HepG2 (cell line): ENCODE data around the gene PTPRB. TPM values are rescaled to one million over a fixed set of nuclear protein-coding genes. Genes with fewer than 3 reads are reported as not detected.

Experiments used
- ATAC-seq: fragments of 200-7000 bp; cut with Tn5 transposase; 3 replicates; pipeline ENCODE4 v1.9.1; 2020; ENCODE audit warnings: mild to moderate bottlenecking, moderate library complexity
- BruUV-seq: library from RNA; stranded (reverse); fragments of 400-500 nt; replicated peaks from 2 replicates; lab custom pipeline; 2021; lab: Mats Ljungman, UMichigan
- CTCF ChIA-PET: fragments of 300-600 bp; formaldehyde crosslinking; extraction: SDS; loops from one replicate; lab custom pipeline; 2021; ENCODE audit warnings: low total read pairs, inconsistent platforms, low intra/inter-chr PET ratio; lab: Yijun Ruan, JAX
- POLR2A ChIA-PET: fragments of 350-600 bp; sonication (Branson Sonifier 250); formaldehyde crosslinking; loops from one replicate; lab custom pipeline; 2020; ENCODE audit warnings: antibody characterized with exemption, inconsistent platforms; lab: Yijun Ruan, JAX
- DNase-seq: peaks from one replicate; pipeline ENCODE4 v3.0.0-alpha.2; 2015; ENCODE audit warnings: low spot score
- FAIRE-seq: peaks from 3 replicates; lab custom pipeline; 2011; peaks lifted over from hg19 to GRCh38; lab: Jason Lieb, UNC
- H2AFZ ChIP-seq: one replicate; pipeline ENCODE4 v1.6.1; 2011; ENCODE audit warnings: low read length, inconsistent platforms
- H3K27ac ChIP-seq: fragments of 300-600 bp; 3 replicates; pipeline ENCODE4 v1.8.0; 2011; ENCODE audit warnings: mixed run types, mild to moderate bottlenecking, mixed read lengths, low read length, inconsistent platforms; ENCODE audit not compliant: insufficient read depth; ENCODE audit errors: extremely low read length
- H3K27me3 ChIP-seq, 2 experiments: fragments of 200-600 bp in 1 of 2; 2 replicates in 1 of 2; 3 replicates in 1 of 2; pipeline versions ENCODE4 v1.6.0 to v1.8.0; 2011; ENCODE audit warnings: low read length in 2 of 2, mild to moderate bottlenecking in 2 of 2, moderate library complexity in 2 of 2, inconsistent platforms in 1 of 2; ENCODE audit not compliant: insufficient read depth in 2 of 2, control insufficient read depth in 1 of 2
- H3K36me3 ChIP-seq, 2 experiments: fragments of 200-600 bp in 1 of 2; replicated peaks in 1 of 2; 2 replicates in 1 of 2; 3 replicates in 1 of 2; pipeline versions ENCODE4 v1.5.1 to v1.8.0; 2011; ENCODE audit warnings: low read length in 2 of 2, inconsistent platforms in 1 of 2; ENCODE audit not compliant: insufficient read depth in 2 of 2, control insufficient read depth in 1 of 2
- H3K4me1 ChIP-seq: 2 replicates; pipeline ENCODE4 v1.5.1; 2012; ENCODE audit warnings: low read length, inconsistent platforms; ENCODE audit not compliant: insufficient read depth
- H3K4me2 ChIP-seq: 2 replicates; pipeline ENCODE4 v1.6.0; 2011; ENCODE audit warnings: low read depth, low read length, inconsistent platforms
- H3K4me3 ChIP-seq, 3 experiments: fragments of 200-600 bp in 1 of 3; sonication (generic), shearing (Covaris generic) in 1 of 3; replicated peaks in 1 of 3; 2 replicates each; pipeline ENCODE4 v1.5.1; 2011 to 2016; ENCODE audit warnings: low read length in 3 of 3, inconsistent platforms in 2 of 3, low read depth in 2 of 3, mild to moderate bottlenecking in 2 of 3, control low read depth in 1 of 3, mixed read lengths in 1 of 3; ENCODE audit not compliant: insufficient read depth in 1 of 3
- H3K79me2 ChIP-seq: one replicate; pipeline ENCODE4 v1.6.1; 2011; ENCODE audit warnings: low read length, inconsistent platforms; ENCODE audit not compliant: insufficient read depth
- H3K9ac ChIP-seq: 2 replicates; pipeline ENCODE4 v1.6.0; 2011; ENCODE audit warnings: mild to moderate bottlenecking, low read depth, low read length, inconsistent platforms; ENCODE audit not compliant: insufficient read depth
- H3K9me3 ChIP-seq: 2 replicates; pipeline ENCODE4 v1.5.1; 2012; ENCODE audit warnings: mild to moderate bottlenecking, low read length
- H4K20me1 ChIP-seq: 2 replicates; pipeline ENCODE4 v1.6.0; 2011; ENCODE audit warnings: inconsistent platforms, mild to moderate bottlenecking, low read length, moderate library complexity; ENCODE audit not compliant: insufficient read depth
- POGZ ChIP-seq: sonication (generic); formaldehyde crosslinking; IDR thresholded peaks from 2 replicates; pipeline ENCODE4 v1.4.0; 2020; ENCODE audit warnings: mild to moderate bottlenecking, missing genetic modification reagents
- RXRA ChIP-seq: sonication (generic); formaldehyde crosslinking; IDR thresholded peaks from 2 replicates; pipeline ENCODE4 v1.5.1; 2020; ENCODE audit warnings: missing genetic modification reagents
- ZNF577 ChIP-seq: sonication (generic); formaldehyde crosslinking; IDR thresholded peaks from 2 replicates; pipeline ENCODE4 v1.4.0; 2020; ENCODE audit warnings: mild to moderate bottlenecking, low read depth, missing genetic modification reagents, borderline replicate concordance
- ZNF772 ChIP-seq: sonication (generic); formaldehyde crosslinking; IDR thresholded peaks from 2 replicates; pipeline ENCODE4 v1.5.0; 2020; ENCODE audit warnings: mild to moderate bottlenecking, missing genetic modification reagents
- ZNF83 ChIP-seq: sonication (generic); formaldehyde crosslinking; IDR thresholded peaks from 2 replicates; pipeline ENCODE4 v1.4.0; 2020; ENCODE audit warnings: missing genetic modification reagents, mild to moderate bottlenecking, borderline replicate concordance
- ZSCAN25 ChIP-seq: sonication (generic); formaldehyde crosslinking; IDR thresholded peaks from 2 replicates; pipeline ENCODE4 v1.8.0; 2022; ENCODE audit warnings: mild to moderate bottlenecking, missing genetic modification reagents
- WGBS: methylation state at CpG from one replicate; pipeline ENCODE4 v1.1.6; 2017; ENCODE audit warnings: low lambda C conversion rate; 5-methylcytosine and 5-hydroxymethylcytosine counted together
- in situ Hi-C: cut with HindIII; loops from 2 replicates; pipeline ENCODE4 v1.10.0; 2017; ENCODE audit warnings: low pct_unique_long_range_greater_than_20kb; ENCODE audit not compliant: extremely low pct_ligation_motif_present
- intact Hi-C: fragments of 100-400 bp; cut with micrococcal nuclease; formaldehyde crosslinking; loops from one replicate; pipeline ENCODE4 v1.10.0; 2022; ENCODE audit not compliant: unreplicated experiment
- polyA plus RNA-seq, 8 experiments: library from polyadenylated mRNA; depleted of rRNA in 3 of 8; stranded (reverse) in 7 of 8; unstranded in 1 of 8; fragments of >200 nt; fragmentation: Illumina TruSeq in 4 of 8; extraction: Trizol in 4 of 8; gene quantifications; 2 replicates each; pipeline versions ENCODE4 v1.2.1 to v1.2.3, GENCODE V29; 2011 to 2016; ENCODE audit warnings: low read depth in 4 of 8, missing spikeins in 1 of 8, mixed read lengths in 1 of 8; ENCODE audit not compliant: insufficient read depth in 1 of 8
- total RNA-seq, 5 experiments: library from RNA; depleted of rRNA; stranded (reverse); fragments of >200 nt; fragmentation: Illumina TruSeq; extraction: Trizol; gene quantifications; 2 replicates each; pipeline ENCODE4 v1.2.3, GENCODE V29; 2016; ENCODE audit warnings: low read depth in 1 of 5
- TF ChIP-seq, protein P1 (sequence below): sonication (generic); formaldehyde crosslinking; IDR thresholded peaks from 2 replicates; pipeline ENCODE4 v1.5.0; 2020; ENCODE audit warnings: missing genetic modification reagents
- TF ChIP-seq, protein P2 (sequence below): sonication (generic); formaldehyde crosslinking; IDR thresholded peaks from 2 replicates; pipeline ENCODE4 v1.4.0; 2020; ENCODE audit warnings: mild to moderate bottlenecking, missing genetic modification reagents
- TF ChIP-seq, protein P3 (sequence below): sonication (generic); formaldehyde crosslinking; IDR thresholded peaks from 2 replicates; pipeline ENCODE4 v1.5.0; 2020; ENCODE audit warnings: mild to moderate bottlenecking, low read depth, missing genetic modification reagents, borderline replicate concordance

The PTPRB gene
- total and polyA plus RNA-seq, 2 of the 13 experiments (the other 11 are each of a cell fraction or from before 2014, with no cell fraction given): 0.02 to 0.07 TPM

DNA sequence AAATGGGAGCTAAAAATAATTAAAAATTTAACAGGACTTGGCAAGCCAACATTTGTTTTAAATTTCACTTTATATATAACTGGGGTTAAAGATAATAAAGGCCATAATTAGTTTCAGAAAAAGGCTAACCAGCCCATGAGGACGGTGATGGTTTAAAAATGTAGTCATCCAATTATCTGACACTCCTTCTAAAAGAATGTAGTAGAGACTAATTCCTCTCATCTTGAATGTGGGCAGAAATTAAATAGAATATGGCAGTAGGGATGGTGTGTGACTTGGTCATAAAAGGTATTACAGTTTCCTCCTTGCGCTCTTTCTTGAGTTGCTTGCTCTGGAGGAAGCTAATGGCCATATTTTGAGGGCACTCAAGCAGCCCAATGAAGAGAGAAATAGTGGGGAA lies 49.1 kb upstream of the PTPRB start:
- ATAC-seq (no peak), FAIRE-seq (no peak), DNase-seq (no peak)
- no peaks in the 10 kb centered on the region for H3K27me3 ChIP-seq
- no peaks in the 10 kb centered on the region for H3K79me2 ChIP-seq
- no peaks in the 10 kb centered on the region for H3K36me3 ChIP-seq
- no peak overlapping the region for H3K9ac ChIP-seq
- in situ Hi-C loops (no loop called here), intact Hi-C loops (no loop called here)
- no peak for TF ChIP-seq RXRA (CRISPR knock-in tag)
- TF ChIP-seq ZNF577: no peak
- 25% methylated on average over 2 of the region's 2 CpGs for WGBS
- no peak overlapping the region for H3K4me3 ChIP-seq
- ChIA-PET CTCF (no interaction called here), POLR2A (no interaction called here)
- H3K4me2 ChIP-seq: no peak overlapping the region
- no peak overlapping the region for H2AFZ ChIP-seq
- H3K9me3 ChIP-seq: no peaks in the 10 kb centered on the region
- H3K27ac ChIP-seq: no peak overlapping the region
- no peaks in the 10 kb centered on the region for H4K20me1 ChIP-seq
- BruUV-seq: no TSS peak
- no peaks in the 10 kb centered on the region for H3K4me1 ChIP-seq

DNA sequence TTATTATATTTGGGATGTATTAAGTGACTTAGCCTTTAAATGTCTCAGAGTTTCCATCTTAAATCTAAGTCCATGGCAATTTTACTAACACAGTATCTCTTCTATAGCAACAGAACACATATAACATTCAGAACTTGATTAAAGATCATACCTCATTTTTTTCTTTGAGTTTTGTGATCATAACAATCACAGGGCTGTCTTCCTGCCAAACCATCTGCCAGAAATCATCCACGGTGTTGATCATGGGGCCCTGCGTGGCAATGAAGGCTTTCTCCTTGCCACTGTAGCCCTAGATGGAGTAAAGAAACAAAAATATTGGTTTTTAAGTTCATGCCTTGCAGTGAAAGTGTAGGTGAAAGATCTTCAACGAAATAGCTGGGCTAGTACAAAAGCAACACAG lies 46.7 kb upstream of the PTPRB start:
- Histone ChIP-seq H3K27ac (no peak overlapping the region), H3K27me3 (no peaks in the 10 kb centered on the region), H3K4me1 (no peaks in the 10 kb centered on the region), H3K79me2 (no peaks in the 10 kb centered on the region), H4K20me1 (no peaks in the 10 kb centered on the region), H3K4me2 (no peak overlapping the region), H3K9me3 (no peaks in the 10 kb centered on the region), H3K9ac (no peak overlapping the region), H3K4me3 (no peak overlapping the region), H3K36me3 (no peaks in the 10 kb centered on the region), H2AFZ (no peak overlapping the region)
- BruUV-seq: no TSS peak
- WGBS: 2% methylated on average over 3 of the region's 3 CpGs
- no peak for ATAC-seq
- ChIA-PET POLR2A (no interaction called here), CTCF (no interaction called here)
- intact Hi-C loops (no loop called here), in situ Hi-C loops (no loop called here)
- no peak for FAIRE-seq
- TF ChIP-seq ZSCAN25 (CRISPR knock-in tag) (no peak), POGZ (CRISPR knock-in tag) (no peak), ZNF83 (CRISPR knock-in tag) (no peak), ZNF772 (CRISPR knock-in tag) (no peak)
- TF ChIP-seq, protein P1, sequence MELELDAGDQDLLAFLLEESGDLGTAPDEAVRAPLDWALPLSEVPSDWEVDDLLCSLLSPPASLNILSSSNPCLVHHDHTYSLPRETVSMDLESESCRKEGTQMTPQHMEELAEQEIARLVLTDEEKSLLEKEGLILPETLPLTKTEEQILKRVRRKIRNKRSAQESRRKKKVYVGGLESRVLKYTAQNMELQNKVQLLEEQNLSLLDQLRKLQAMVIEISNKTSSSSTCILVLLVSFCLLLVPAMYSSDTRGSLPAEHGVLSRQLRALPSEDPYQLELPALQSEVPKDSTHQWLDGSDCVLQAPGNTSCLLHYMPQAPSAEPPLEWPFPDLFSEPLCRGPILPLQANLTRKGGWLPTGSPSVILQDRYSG (CRISPR knock-in tag): no peak
- TF ChIP-seq, protein P2, sequence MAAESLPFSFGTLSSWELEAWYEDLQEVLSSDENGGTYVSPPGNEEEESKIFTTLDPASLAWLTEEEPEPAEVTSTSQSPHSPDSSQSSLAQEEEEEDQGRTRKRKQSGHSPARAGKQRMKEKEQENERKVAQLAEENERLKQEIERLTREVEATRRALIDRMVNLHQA (CRISPR knock-in tag): no peak
- TF ChIP-seq, protein P3, sequence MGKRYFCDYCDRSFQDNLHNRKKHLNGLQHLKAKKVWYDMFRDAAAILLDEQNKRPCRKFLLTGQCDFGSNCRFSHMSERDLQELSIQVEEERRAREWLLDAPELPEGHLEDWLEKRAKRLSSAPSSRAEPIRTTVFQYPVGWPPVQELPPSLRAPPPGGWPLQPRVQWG (CRISPR knock-in tag): no peak
- no peak for DNase-seq
